HG02798 (cell line): ENCODE results near the gene MPND.
"Not testable (repeated sequence)": the region's sequence is repeated elsewhere in the genome, so short reads cannot be mapped to it uniquely, and the experiment has no call there.

Experiments
- ATAC-seq: cut with Tn5 transposase; IDR thresholded peaks from one replicate; pipeline ENCODE4 v1.9.1; 2021; ENCODE audit warnings: mild to moderate bottlenecking; ENCODE audit not compliant: unreplicated experiment, poor library complexity

The MPND gene

GRCh38 chr19:4345342-4346019 is 2.1 kb downstream of the MPND start:
- ATAC-seq: no peak

- no peak for ATAC-seq
Observed at GRCh38 chr19:4346020-4346383, 2.6 kb downstream of the MPND start.

- no peak for ATAC-seq
Observed at GRCh38 chr19:4347521-4347920, 4.2 kb downstream of the MPND start.

GRCh38 chr19:4349225-4349624 is 5.9 kb downstream of the MPND start:
- not testable (repeated sequence) for ATAC-seq

- ATAC-seq: no peak
Observed at GRCh38 chr19:4350111-4350510, 6.7 kb downstream of the MPND start.

GRCh38 chr19:4350726-4351125 is 7.4 kb downstream of the MPND start:
- no peak for ATAC-seq

GRCh38 chr19:4352701-4353121 is 9.3 kb downstream of the MPND start:
- ATAC-seq: no peak

GRCh38 chr19:4354282-4354681 is 10.9 kb downstream of the MPND start:
- no peak for ATAC-seq

GRCh38 chr19:4354897-4355296 is 11.5 kb downstream of the MPND start:
- no peak for ATAC-seq

- no peak for ATAC-seq
Observed at GRCh38 chr19:4357095-4357797, 13.9 kb downstream of the MPND start.

- ATAC-seq: no peak
Observed at GRCh38 chr19:4357921-4358326, 14.6 kb downstream of the MPND start.

GRCh38 chr19:4358709-4359626 is 15.6 kb downstream of the MPND start:
- ATAC-seq: no peak

- no peak for ATAC-seq
Observed at GRCh38 chr19:4359627-4360000, 16.3 kb downstream of the MPND start.

GRCh38 chr19:4360081-4360569 is 16.8 kb downstream of the MPND start:
- ATAC-seq: no peak

GRCh38 chr19:4360641-4361151 is 17.3 kb downstream of the MPND start:
- ATAC-seq: no peak

- ATAC-seq: no peak
Observed at GRCh38 chr19:4361152-4362046, 18.0 kb downstream of the MPND start.

GRCh38 chr19:4362101-4362828 is 18.9 kb downstream of the MPND start:
- ATAC-seq: no peak

GRCh38 chr19:4362831-4363545 is 19.6 kb downstream of the MPND start:
- no peak for ATAC-seq
